H9 (cell line): ENCODE data around the gene TBC1D22A. TPM values are rescaled to one million over a fixed set of nuclear protein-coding genes. Genes with fewer than 3 reads are reported as not detected.
A peak's percentile ranks its signal among the peaks of the same experiment; 100 is the strongest.

Source experiments
- DNase-seq: peaks from one replicate; pipeline ENCODE4 v3.0.0-alpha.2; 2017
- H2AFZ ChIP-seq: one replicate; pipeline ENCODE4 v1.6.1; 2013; ENCODE audit warnings: mild to moderate bottlenecking, low read length, control low read depth, moderate library complexity
- H2AK5ac ChIP-seq: 2 replicates; pipeline ENCODE4 v1.6.1; 2013; ENCODE audit warnings: low read length, control low read depth, mixed read lengths; ENCODE audit not compliant: insufficient read length
- H2BK120ac ChIP-seq: one replicate; pipeline ENCODE4 v1.6.1; 2013; ENCODE audit warnings: low read depth, mild to moderate bottlenecking, low read length, control low read depth, inconsistent platforms; ENCODE audit not compliant: poor library complexity, severe bottlenecking
- H2BK12ac ChIP-seq: 2 replicates; pipeline ENCODE4 v1.6.1; 2013; ENCODE audit warnings: low read length, control low read depth, mixed read lengths, low read depth; ENCODE audit not compliant: insufficient read length
- H2BK15ac ChIP-seq: 2 replicates; pipeline ENCODE4 v1.6.1; 2013; ENCODE audit warnings: low read depth, low read length, control low read depth
- H2BK20ac ChIP-seq: one replicate; pipeline ENCODE4 v1.6.1; 2013; ENCODE audit warnings: low read depth, mild to moderate bottlenecking, low read length, control low read depth, inconsistent platforms; ENCODE audit not compliant: poor library complexity, severe bottlenecking
- H2BK5ac ChIP-seq: 2 replicates; pipeline ENCODE4 v1.6.1; 2013; ENCODE audit warnings: low read length, control low read depth, mixed read lengths; ENCODE audit not compliant: insufficient read length
- H3K14ac ChIP-seq: 2 replicates; pipeline ENCODE4 v1.6.1; 2013; ENCODE audit warnings: low read length, control low read depth; ENCODE audit not compliant: insufficient read depth
- H3K18ac ChIP-seq: 2 replicates; pipeline ENCODE4 v1.6.1; 2013; ENCODE audit warnings: low read depth, mild to moderate bottlenecking, mixed read lengths, low read length, control low read depth; ENCODE audit not compliant: insufficient read length
- H3K23ac ChIP-seq: 2 replicates; pipeline ENCODE4 v1.6.1; 2013; ENCODE audit warnings: low read length, control low read depth, mixed read lengths, low read depth; ENCODE audit not compliant: insufficient read length
- H3K23me2 ChIP-seq: 2 replicates; pipeline ENCODE4 v1.6.1; 2013; ENCODE audit warnings: low read depth, mild to moderate bottlenecking, mixed read lengths, low read length, control low read depth; ENCODE audit not compliant: insufficient read length, poor library complexity, severe bottlenecking
- H3K27ac ChIP-seq: 2 replicates; pipeline ENCODE4 v1.5.1; 2013; ENCODE audit warnings: low read length, control low read depth, mixed read lengths, low read depth; ENCODE audit not compliant: insufficient read length
- H3K27me3 ChIP-seq: 2 replicates; pipeline ENCODE4 v1.6.1; 2013; ENCODE audit warnings: low read length, control low read depth, inconsistent platforms; ENCODE audit not compliant: insufficient read depth
- H3K4ac ChIP-seq: 2 replicates; pipeline ENCODE4 v1.6.1; 2013; ENCODE audit warnings: low read depth, mild to moderate bottlenecking, control low read depth, inconsistent platforms, low read length, moderate library complexity
- H3K4me1 ChIP-seq: 2 replicates; pipeline ENCODE4 v1.6.1; 2013; ENCODE audit warnings: low read length, control low read depth, inconsistent platforms; ENCODE audit not compliant: insufficient read depth
- H3K4me2 ChIP-seq: 2 replicates; pipeline ENCODE4 v1.6.1; 2013; ENCODE audit warnings: low read length, control low read depth, mixed read lengths; ENCODE audit not compliant: insufficient read length, insufficient read depth
- H3K56ac ChIP-seq: 2 replicates; pipeline ENCODE4 v1.6.1; 2013; ENCODE audit warnings: low read depth, mild to moderate bottlenecking, mixed read lengths, low read length, control low read depth; ENCODE audit not compliant: insufficient read length
- H3K79me1 ChIP-seq: 2 replicates; pipeline ENCODE4 v1.6.1; 2013; ENCODE audit warnings: low read depth, mild to moderate bottlenecking, moderate library complexity, low read length, control low read depth, inconsistent platforms; ENCODE audit not compliant: insufficient read depth, poor library complexity, severe bottlenecking
- H3K79me2 ChIP-seq: 2 replicates; pipeline ENCODE4 v1.6.1; 2013; ENCODE audit warnings: low read length, control low read depth, inconsistent platforms; ENCODE audit not compliant: insufficient read depth
- H3K9ac ChIP-seq: 2 replicates; pipeline ENCODE4 v1.6.1; 2013; ENCODE audit warnings: low read length, control low read depth, mixed read lengths; ENCODE audit not compliant: insufficient read length; ENCODE audit errors: extremely low read depth
- H3K9me3 ChIP-seq: one replicate; pipeline ENCODE4 v1.6.1; 2013; ENCODE audit warnings: low read depth, low read length, inconsistent platforms; ENCODE audit not compliant: control insufficient read depth
- H3T11ph ChIP-seq: one replicate; pipeline ENCODE4 v1.6.1; 2013; ENCODE audit warnings: mild to moderate bottlenecking, low read length, control low read depth, inconsistent platforms
- H4K20me1 ChIP-seq: one replicate; pipeline ENCODE4 v1.6.1; 2013; ENCODE audit not compliant: control insufficient read depth, insufficient read length, insufficient read depth
- H4K5ac ChIP-seq: 2 replicates; pipeline ENCODE4 v1.6.1; 2013; ENCODE audit warnings: low read depth, mild to moderate bottlenecking, mixed read lengths, low read length, control low read depth; ENCODE audit not compliant: insufficient read length
- H4K8ac ChIP-seq: replicated peaks from 2 replicates; pipeline ENCODE4 v1.6.1; 2013; ENCODE audit warnings: low read length, control low read depth, mixed read lengths, low read depth; ENCODE audit not compliant: insufficient read length
- H4K91ac ChIP-seq: 2 replicates; pipeline ENCODE4 v1.6.1; 2013; ENCODE audit warnings: low read depth, mild to moderate bottlenecking, moderate library complexity, mixed read lengths, low read length, control low read depth; ENCODE audit not compliant: insufficient read length
- H3K27ac Mint-ChIP-seq, 3 experiments: 2 replicates in 2 of 3; 3 replicates in 1 of 3; pipeline ENCODE4 v1.8.0; 2020 to 2021; ENCODE audit warnings: mixed read lengths in 3 of 3, mild to moderate bottlenecking in 1 of 3, moderate library complexity in 1 of 3
- H3K27me3 Mint-ChIP-seq: 2 replicates; pipeline ENCODE4 v1.8.0; 2021; ENCODE audit warnings: low read depth, mild to moderate bottlenecking, moderate library complexity, mixed read lengths
- H3K36me3 Mint-ChIP-seq, 3 experiments: 2 replicates in 2 of 3; 3 replicates in 1 of 3; pipeline ENCODE4 v1.8.0; 2020 to 2021; ENCODE audit warnings: low read depth in 3 of 3, mixed read lengths in 3 of 3; ENCODE audit not compliant: insufficient read depth in 1 of 3
- H3K4me1 Mint-ChIP-seq, 2 experiments: 2 replicates each; pipeline ENCODE4 v1.8.0; 2020; ENCODE audit warnings: mixed read lengths in 2 of 2
- H3K4me3 Mint-ChIP-seq, 2 experiments: 2 replicates in 1 of 2; 3 replicates in 1 of 2; pipeline ENCODE4 v1.8.0; 2020 to 2021; ENCODE audit warnings: mild to moderate bottlenecking in 2 of 2, mixed read lengths in 2 of 2, moderate library complexity in 1 of 2
- H3K9me3 Mint-ChIP-seq, 2 experiments: 2 replicates in 1 of 2; 3 replicates in 1 of 2; pipeline ENCODE4 v1.8.0; 2020; ENCODE audit warnings: mild to moderate bottlenecking in 2 of 2, mixed read lengths in 2 of 2, moderate library complexity in 1 of 2
- CTCF ChIP-seq: fragments of 200-600 bp; sonication (generic); conservative IDR thresholded peaks from 3 replicates; pipeline ENCODE4 v1.8.0; 2021; ENCODE audit warnings: antibody characterized with exemption, mild to moderate bottlenecking
- WGBS: extraction: QIAGEN DNeasy Blood & Tissue Kit; methylation state at CpG from one replicate; pipeline ENCODE4 v1.1.7; 2013; ENCODE audit warnings: missing lambda C conversion rate, low lambda C conversion rate, mixed read lengths; ENCODE audit not compliant: insufficient read length; ENCODE audit errors: extremely low coverage; 5-methylcytosine and 5-hydroxymethylcytosine counted together
- total RNA-seq: library from RNA; stranded (reverse); gene quantifications from 2 replicates; pipeline ENCODE4 v1.2.1, GENCODE V29; 2021

Gene TBC1D22A
- total RNA-seq, 1 experiment from 2014 or later: 20.8 TPM

GRCh38 chr22:46881373-46882118, 119.1 kb downstream of the TBC1D22A start:
- H3K27me3 ChIP-seq: no peaks in the 10 kb centered on the region
- no peak overlapping the region for H2BK120ac ChIP-seq
- Mint-ChIP-seq H3K36me3 (peaks cover 0 to 5% (median 0%) of the 10 kb centered on the region in 3 experiments; a peak in 3 of 7 replicates), H3K27ac (peak overlapping the region; percentile 57 to 90 (median 79); a peak in 5 of 7 replicates), H3K4me3 (no peak overlapping the region), H3K9me3 (peaks cover 3% of the 10 kb centered on the region in 2 experiments; a peak in 3 of 5 replicates), H3K4me1 (peaks cover 16 to 19% of the 10 kb centered on the region in 2 experiments), H3K27me3 (no peaks in the 10 kb centered on the region)
- H3K18ac ChIP-seq: no peak overlapping the region
- no peak overlapping the region for H3K4ac ChIP-seq
- H3K23ac ChIP-seq: no peak overlapping the region
- H3K79me2 ChIP-seq: no peaks in the 10 kb centered on the region
- H2BK12ac ChIP-seq: no peak overlapping the region
- H2AK5ac ChIP-seq: no peak overlapping the region
- no peak overlapping the region for H4K8ac ChIP-seq
- H4K5ac ChIP-seq: no peak overlapping the region
- no CpG with 5 or more reads among the region's 11 CpGs for WGBS
- no peak for DNase-seq
- H3K14ac ChIP-seq: no peak overlapping the region
- H4K20me1 ChIP-seq: no peaks in the 10 kb centered on the region
- H3K27ac ChIP-seq: no peak overlapping the region
- no peak overlapping the region for H3K9ac ChIP-seq
- H3K4me2 ChIP-seq: no peak overlapping the region
- no peak overlapping the region for H2AFZ ChIP-seq
- TF ChIP-seq CTCF: no peak
- no peak overlapping the region for H3T11ph ChIP-seq
- H2BK15ac ChIP-seq: no peak overlapping the region
- no peaks in the 10 kb centered on the region for H3K4me1 ChIP-seq
- H4K91ac ChIP-seq: no peak overlapping the region
- no peaks in the 10 kb centered on the region for H3K9me3 ChIP-seq
- H2BK20ac ChIP-seq: no peak overlapping the region
- H3K23me2 ChIP-seq: no peaks in the 10 kb centered on the region
- no peak overlapping the region for H2BK5ac ChIP-seq
- H3K56ac ChIP-seq: no peak overlapping the region
- no peaks in the 10 kb centered on the region for H3K79me1 ChIP-seq
